Stimulated activated CD4-positive, alpha-beta T cell treated with anti-CD3 and anti-CD28 coated beads, Interleukin-1b, Interleukin-23, amount 100 ng/mL, for 24 hours (primary cell): ENCODE measurements around the gene KIRREL3.

Experiments used
- DNase-seq, 4 experiments: peaks; one replicate each; pipeline ENCODE4 v3.0.0-alpha.2; 2020; ENCODE audit warnings: low read depth in 4 of 4, low spot score in 1 of 4

The KIRREL3 gene

GRCh38 chr11:126518071-126518971 is 482.2 kb downstream of the KIRREL3 start:
- no peak for DNase-seq

- no peak for DNase-seq
These were observed 485.1 kb downstream of the KIRREL3 start for GRCh38 chr11:126515501-126515900.

GRCh38 chr11:126514061-126514693 is 486.4 kb downstream of the KIRREL3 start:
- no peak for DNase-seq

GRCh38 chr11:126512741-126513715 is 487.5 kb downstream of the KIRREL3 start:
- no peak for DNase-seq

- DNase-seq = no peak
These were observed 488.3 kb downstream of the KIRREL3 start for GRCh38 chr11:126512251-126512650.

GRCh38 chr11:126511475-126512115 is 489.0 kb downstream of the KIRREL3 start:
- DNase-seq = no peak

- no peak for DNase-seq
These were observed 489.8 kb downstream of the KIRREL3 start for GRCh38 chr11:126510621-126511370.

- DNase-seq = no peak
These were observed 492.9 kb downstream of the KIRREL3 start for GRCh38 chr11:126507646-126508045.

GRCh38 chr11:126506789-126507188 is 493.8 kb downstream of the KIRREL3 start:
- no peak for DNase-seq

- DNase-seq = no peak
These were observed 497.6 kb downstream of the KIRREL3 start for GRCh38 chr11:126502982-126503381.

- DNase-seq = no peak
These were observed 498.4 kb downstream of the KIRREL3 start for GRCh38 chr11:126502159-126502558.

GRCh38 chr11:126501641-126502040 is 498.9 kb downstream of the KIRREL3 start:
- DNase-seq = no peak

GRCh38 chr11:126500981-126501380 is 499.6 kb downstream of the KIRREL3 start:
- DNase-seq = no peak

GRCh38 chr11:126499131-126499752 is 501.3 kb downstream of the KIRREL3 start:
- DNase-seq = no peak

- no peak for DNase-seq
These were observed 502.3 kb downstream of the KIRREL3 start for GRCh38 chr11:126498281-126498680.

GRCh38 chr11:126497581-126498122 is 502.9 kb downstream of the KIRREL3 start:
- DNase-seq = no peak

GRCh38 chr11:126496576-126497337 is 503.8 kb downstream of the KIRREL3 start:
- DNase-seq = no peak
